ENCODE data around the gene CGRRF1. TPM values are rescaled to one million over a fixed set of nuclear protein-coding genes. Genes with fewer than 3 reads are reported as not detected.

Gene CGRRF1
- total and polyA plus RNA-seq, 7 donors = 11.6 to 52.8 (median 21.5) TPM

DNA sequence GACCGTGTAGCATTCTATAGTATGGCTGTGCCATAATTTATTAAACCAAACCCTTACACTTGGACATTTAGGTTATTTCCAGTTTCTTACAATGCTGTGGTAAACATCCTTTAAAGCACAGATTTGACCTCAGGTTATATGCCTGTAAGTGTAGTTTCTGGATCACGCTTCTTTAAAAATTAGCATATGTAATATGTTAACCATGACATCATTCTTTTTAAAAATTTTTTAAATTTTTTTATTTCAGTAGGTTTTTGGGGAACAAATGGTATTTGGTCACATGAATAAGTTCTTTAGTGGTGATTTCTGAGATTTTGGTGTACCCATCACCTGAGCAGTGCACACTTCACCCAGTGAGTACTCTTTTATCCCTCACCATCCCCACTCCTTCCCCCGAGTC is 75.5 kb downstream of the CGRRF1 start:
- TF ChIP-seq POLR2A (IDR thresholded peaks at IDR 0.05) = no peak
- intact Hi-C loops (cut with DNase I) = no loop called here
- H3K27ac ChIP-seq = no peak overlapping the region
- peaks cover 0 to 39% (median 26%) of the 10 kb centered on the region in 4 donors for H3K4me1 ChIP-seq
- WGBS, 2 donors = 86 to 89% methylated on average over 3 of the region's 3 CpGs
- H3K36me3 ChIP-seq = no peaks in the 10 kb centered on the region
- no peak overlapping the region for H3K4me3 ChIP-seq
- no peaks in the 10 kb centered on the region for H3K27me3 ChIP-seq
- DNase-seq = no peak
- no peaks in the 10 kb centered on the region for H3K9me3 ChIP-seq

Other genes with a start within 250 kb of the CGRRF1 start
- gene CDKN3, start 112.9 kb upstream of the CGRRF1 start, total RNA-seq = 1 to 10 TPM in 3 of 4 donors, not detected in 1; 1.1 to 2.4 (median 1.8) TPM
- gene CDKN3, start 112.9 kb upstream of the CGRRF1 start, polyA plus RNA-seq = 10 to 100 TPM; 10.8 to 41.8 (median 26.8) TPM
- 100 to 1,000 TPM; 147 to 261 (median 201) TPM for gene CNIH1, start 68.5 kb upstream of the CGRRF1 start, total RNA-seq
- gene CNIH1, start 68.5 kb upstream of the CGRRF1 start, polyA plus RNA-seq = 100 to 1,000 TPM in 2 of 3 donors, 10 to 100 TPM in 1; 97.6 to 119 (median 104) TPM
- gene GMFB, start 20.9 kb upstream of the CGRRF1 start, total RNA-seq = 10 to 100 TPM; 33.0 to 57.3 (median 41.8) TPM
- 10 to 100 TPM; 24.6 to 72.8 (median 51.1) TPM for gene GMFB, start 20.9 kb upstream of the CGRRF1 start, polyA plus RNA-seq
- 100 to 1,000 TPM in 2 of 4 donors, 10 to 100 TPM in 2; 79.8 to 135 (median 105) TPM for gene SAMD4A, start 57.2 kb downstream of the CGRRF1 start, total RNA-seq
- 1 to 10 TPM; 4.2 to 7.8 (median 5.9) TPM for gene SAMD4A, start 57.2 kb downstream of the CGRRF1 start, polyA plus RNA-seq